ENCODE measurements around the gene SLC30A10.

The SLC30A10 gene

DNA sequence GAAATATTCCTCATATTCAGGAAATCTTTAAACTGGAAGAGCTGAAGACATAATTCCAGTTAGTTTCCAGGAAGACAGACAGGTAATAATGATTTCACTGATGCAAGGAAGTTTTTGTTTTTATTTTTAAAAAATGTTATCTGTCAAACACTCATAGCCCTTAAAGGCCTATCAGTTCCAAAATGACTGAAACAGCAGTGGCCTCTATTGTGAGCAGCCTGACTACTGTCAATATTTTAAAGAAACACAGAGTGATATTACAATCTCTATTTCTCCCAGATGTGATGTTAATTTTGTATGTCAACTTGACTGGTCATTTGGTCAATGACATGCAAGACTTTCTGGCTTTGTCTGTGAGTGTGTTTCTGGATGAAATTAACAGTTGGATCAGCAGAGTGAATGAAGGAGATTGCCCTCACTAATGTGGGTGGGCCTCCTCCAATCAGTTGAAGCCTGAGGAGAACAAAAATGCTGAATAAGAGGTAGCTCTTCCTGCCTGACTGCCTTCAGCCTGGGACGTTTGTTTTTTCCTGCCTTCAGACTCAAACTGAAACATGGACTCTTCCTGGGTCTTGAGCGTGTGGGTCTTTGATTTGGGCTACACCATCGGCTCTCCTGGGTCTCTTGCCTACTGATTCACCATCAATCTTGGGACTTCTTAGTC, 31.3 kb upstream of the SLC30A10 start:
- TF ChIP-seq, protein P1, sequence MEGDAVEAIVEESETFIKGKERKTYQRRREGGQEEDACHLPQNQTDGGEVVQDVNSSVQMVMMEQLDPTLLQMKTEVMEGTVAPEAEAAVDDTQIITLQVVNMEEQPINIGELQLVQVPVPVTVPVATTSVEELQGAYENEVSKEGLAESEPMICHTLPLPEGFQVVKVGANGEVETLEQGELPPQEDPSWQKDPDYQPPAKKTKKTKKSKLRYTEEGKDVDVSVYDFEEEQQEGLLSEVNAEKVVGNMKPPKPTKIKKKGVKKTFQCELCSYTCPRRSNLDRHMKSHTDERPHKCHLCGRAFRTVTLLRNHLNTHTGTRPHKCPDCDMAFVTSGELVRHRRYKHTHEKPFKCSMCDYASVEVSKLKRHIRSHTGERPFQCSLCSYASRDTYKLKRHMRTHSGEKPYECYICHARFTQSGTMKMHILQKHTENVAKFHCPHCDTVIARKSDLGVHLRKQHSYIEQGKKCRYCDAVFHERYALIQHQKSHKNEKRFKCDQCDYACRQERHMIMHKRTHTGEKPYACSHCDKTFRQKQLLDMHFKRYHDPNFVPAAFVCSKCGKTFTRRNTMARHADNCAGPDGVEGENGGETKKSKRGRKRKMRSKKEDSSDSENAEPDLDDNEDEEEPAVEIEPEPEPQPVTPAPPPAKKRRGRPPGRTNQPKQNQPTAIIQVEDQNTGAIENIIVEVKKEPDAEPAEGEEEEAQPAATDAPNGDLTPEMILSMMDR (IDR thresholded peaks at IDR 0.05) = no peak

GRCh38 chr1:219958875-219959417, 30.6 kb upstream of the SLC30A10 start:
- TF ChIP-seq, protein P1 (IDR thresholded peaks at IDR 0.05) = no peak

DNA sequence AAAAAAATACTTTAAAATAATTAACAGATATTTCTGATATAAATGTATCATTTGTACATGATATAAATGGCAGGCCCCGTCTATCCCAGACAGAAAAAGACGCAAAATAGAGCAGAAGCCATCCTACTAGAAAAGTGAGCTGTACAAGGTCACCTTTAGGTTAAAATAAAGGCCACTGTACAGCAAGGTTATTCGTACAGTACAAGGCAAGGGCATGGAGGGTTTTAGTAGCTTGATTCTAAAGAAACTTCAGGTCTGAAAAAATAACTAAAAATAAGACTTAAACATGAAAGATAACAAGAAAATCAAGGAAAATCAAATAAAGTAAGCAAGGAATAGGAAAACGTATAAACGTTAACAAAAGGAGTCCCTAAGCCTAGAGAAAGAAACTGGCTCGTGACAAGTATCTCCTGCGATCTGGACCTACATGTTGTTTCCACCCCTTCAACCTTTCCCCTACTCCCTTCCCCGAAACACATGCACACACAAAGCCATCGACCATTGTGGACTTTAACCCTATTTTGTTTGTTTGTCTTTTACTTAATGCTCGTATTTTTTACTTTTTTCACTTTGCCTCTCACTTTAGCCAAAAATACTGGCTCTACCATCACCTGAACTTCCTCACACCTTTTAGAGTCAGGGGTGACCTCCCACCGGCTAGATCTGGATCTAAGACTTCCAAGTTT, 26.5 kb upstream of the SLC30A10 start:
- TF ChIP-seq, protein P1 (IDR thresholded peaks at IDR 0.05) = no peak

- TF ChIP-seq, protein P1 (IDR thresholded peaks at IDR 0.05) = no peak
Observed at GRCh38 chr1:219954052-219954451, 25.7 kb upstream of the SLC30A10 start.

DNA sequence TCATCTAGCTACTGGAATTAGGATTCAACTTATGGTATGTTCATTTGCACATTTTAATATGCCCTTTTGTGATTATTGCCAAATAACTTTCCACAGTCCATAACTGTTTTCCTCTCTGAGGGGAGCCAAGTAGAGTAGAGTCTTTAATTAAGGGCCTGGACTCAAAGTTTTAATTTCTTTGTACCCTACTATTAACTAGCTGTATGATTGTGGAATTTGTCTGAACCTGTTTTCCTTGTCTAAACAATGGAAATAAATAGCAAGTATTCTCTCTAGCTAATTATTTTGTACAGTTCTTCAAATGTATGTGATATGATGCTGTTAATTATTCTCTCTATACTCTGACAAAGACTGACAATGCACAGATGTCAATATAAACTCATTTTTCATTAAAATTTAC, 24.0 kb upstream of the SLC30A10 start:
- TF ChIP-seq, protein P1 (IDR thresholded peaks at IDR 0.05) = no peak

- TF ChIP-seq, protein P1 (IDR thresholded peaks at IDR 0.05) = no peak
Observed at GRCh38 chr1:219945795-219946194, 17.4 kb upstream of the SLC30A10 start.

DNA sequence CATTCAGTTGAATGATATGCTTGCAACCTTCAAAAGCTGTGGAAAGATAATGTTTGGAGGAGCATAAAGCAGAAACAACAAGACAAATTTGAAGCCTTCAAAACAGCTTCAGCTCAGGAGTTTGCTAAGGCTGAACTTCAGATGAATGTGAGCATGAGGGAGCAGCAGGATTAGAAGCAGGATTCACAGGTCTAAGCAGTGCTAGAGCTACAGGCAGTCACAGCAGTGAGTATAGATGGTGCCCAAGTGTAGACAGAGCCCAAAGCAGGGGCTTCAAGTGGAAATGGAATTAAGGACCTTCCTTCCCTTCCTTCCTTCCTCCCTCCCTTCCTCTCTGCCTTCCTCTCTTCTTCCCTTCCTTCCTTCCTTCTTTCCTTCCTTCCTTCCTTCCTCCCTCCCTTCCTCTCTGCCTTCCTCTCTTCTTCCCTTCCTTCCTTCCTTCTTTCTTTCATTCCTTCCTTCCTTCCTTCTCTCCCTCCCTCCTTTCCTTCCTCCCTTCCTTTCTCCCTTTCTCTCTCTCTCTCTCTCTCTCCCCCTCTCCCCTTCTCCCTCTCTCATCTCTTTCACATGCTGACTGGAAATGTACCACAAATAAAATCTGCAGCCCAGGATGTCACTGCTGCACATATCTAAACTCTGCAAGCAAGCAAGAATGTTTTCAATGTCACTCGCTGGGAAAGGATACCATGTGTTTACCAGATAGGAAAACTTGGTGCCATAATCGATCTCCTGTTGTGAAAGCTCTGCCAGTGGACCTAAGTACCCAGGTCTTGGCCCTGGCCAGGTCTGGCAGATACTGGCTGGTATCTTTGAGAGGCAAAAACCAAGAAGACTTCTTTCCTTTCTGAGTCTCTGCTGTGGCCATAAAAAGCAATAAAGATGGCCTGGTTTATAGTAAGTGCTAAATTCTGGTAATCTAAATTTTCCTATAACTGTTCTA, 13.1 kb upstream of the SLC30A10 start:
- TF ChIP-seq, protein P1 (IDR thresholded peaks at IDR 0.05) = no peak

Data from LNCAP (cell line).